Activated naive CD8-positive, alpha-beta T cell treated with anti-CD3 and anti-CD28 coated beads, Interleukin-2, amount 50 U/mL, for 16 hours (primary cell): ENCODE data around the gene CORO2A.

Experiments used
- DNase-seq: peaks from one replicate; pipeline ENCODE4 v3.0.0-alpha.2; 2020; ENCODE audit warnings: low read depth, low spot score

CORO2A gene

GRCh38 chr9:98172604-98173003 lies 19.8 kb downstream of the CORO2A start:
- DNase-seq = no peak

- DNase-seq = no peak
Measured at GRCh38 chr9:98171176-98171925, 21.1 kb downstream of the CORO2A start.

- no peak for DNase-seq
Measured at GRCh38 chr9:98168941-98169488, 23.4 kb downstream of the CORO2A start.

GRCh38 chr9:98168153-98168780 lies 24.2 kb downstream of the CORO2A start:
- DNase-seq = no peak

GRCh38 chr9:98164912-98165311 lies 27.5 kb downstream of the CORO2A start:
- DNase-seq = no peak

- DNase-seq = no peak
Measured at GRCh38 chr9:98162613-98163012, 29.8 kb downstream of the CORO2A start.

GRCh38 chr9:98161851-98162250 lies 30.6 kb downstream of the CORO2A start:
- no peak for DNase-seq

- no peak for DNase-seq
Measured at GRCh38 chr9:98159790-98160189, 32.6 kb downstream of the CORO2A start.

GRCh38 chr9:98159301-98159700 lies 33.1 kb downstream of the CORO2A start:
- no peak for DNase-seq

- DNase-seq = no peak
Measured at GRCh38 chr9:98158071-98158831, 34.2 kb downstream of the CORO2A start.

GRCh38 chr9:98157372-98157771 lies 35.1 kb downstream of the CORO2A start:
- DNase-seq = no peak

- DNase-seq = no peak
Measured at GRCh38 chr9:98154678-98155077, 37.8 kb downstream of the CORO2A start.

GRCh38 chr9:98152526-98152925 lies 39.9 kb downstream of the CORO2A start:
- DNase-seq = no peak

GRCh38 chr9:98150721-98151120 lies 41.7 kb downstream of the CORO2A start:
- DNase-seq = no peak

GRCh38 chr9:98150164-98150563 lies 42.3 kb downstream of the CORO2A start:
- DNase-seq = no peak

- no peak for DNase-seq
Measured at GRCh38 chr9:98149422-98149821, 43.0 kb downstream of the CORO2A start.

GRCh38 chr9:98148486-98148885 lies 44.0 kb downstream of the CORO2A start:
- no peak for DNase-seq

GRCh38 chr9:98147582-98147981 lies 44.9 kb downstream of the CORO2A start:
- no peak for DNase-seq

GRCh38 chr9:98146101-98146991 lies 46.1 kb downstream of the CORO2A start:
- DNase-seq = no peak

- DNase-seq = no peak
Measured at GRCh38 chr9:98144631-98145030, 47.8 kb downstream of the CORO2A start.

GRCh38 chr9:98144076-98144475 lies 48.4 kb downstream of the CORO2A start:
- DNase-seq = no peak
